GM18858 (cell line): ENCODE measurements around the gene CUTC.
A peak's percentile ranks its signal among the peaks of the same experiment; 100 is the strongest.
"Not testable (repeated sequence)": the region's sequence is repeated elsewhere in the genome, so short reads cannot be mapped to it uniquely, and the experiment has no call there.

Source experiments
- ATAC-seq: cut with Tn5 transposase; IDR thresholded peaks from one replicate; pipeline ENCODE4 v1.9.1; 2021; ENCODE audit not compliant: unreplicated experiment

Gene CUTC, protein sequence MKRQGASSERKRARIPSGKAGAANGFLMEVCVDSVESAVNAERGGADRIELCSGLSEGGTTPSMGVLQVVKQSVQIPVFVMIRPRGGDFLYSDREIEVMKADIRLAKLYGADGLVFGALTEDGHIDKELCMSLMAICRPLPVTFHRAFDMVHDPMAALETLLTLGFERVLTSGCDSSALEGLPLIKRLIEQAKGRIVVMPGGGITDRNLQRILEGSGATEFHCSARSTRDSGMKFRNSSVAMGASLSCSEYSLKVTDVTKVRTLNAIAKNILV

DNA sequence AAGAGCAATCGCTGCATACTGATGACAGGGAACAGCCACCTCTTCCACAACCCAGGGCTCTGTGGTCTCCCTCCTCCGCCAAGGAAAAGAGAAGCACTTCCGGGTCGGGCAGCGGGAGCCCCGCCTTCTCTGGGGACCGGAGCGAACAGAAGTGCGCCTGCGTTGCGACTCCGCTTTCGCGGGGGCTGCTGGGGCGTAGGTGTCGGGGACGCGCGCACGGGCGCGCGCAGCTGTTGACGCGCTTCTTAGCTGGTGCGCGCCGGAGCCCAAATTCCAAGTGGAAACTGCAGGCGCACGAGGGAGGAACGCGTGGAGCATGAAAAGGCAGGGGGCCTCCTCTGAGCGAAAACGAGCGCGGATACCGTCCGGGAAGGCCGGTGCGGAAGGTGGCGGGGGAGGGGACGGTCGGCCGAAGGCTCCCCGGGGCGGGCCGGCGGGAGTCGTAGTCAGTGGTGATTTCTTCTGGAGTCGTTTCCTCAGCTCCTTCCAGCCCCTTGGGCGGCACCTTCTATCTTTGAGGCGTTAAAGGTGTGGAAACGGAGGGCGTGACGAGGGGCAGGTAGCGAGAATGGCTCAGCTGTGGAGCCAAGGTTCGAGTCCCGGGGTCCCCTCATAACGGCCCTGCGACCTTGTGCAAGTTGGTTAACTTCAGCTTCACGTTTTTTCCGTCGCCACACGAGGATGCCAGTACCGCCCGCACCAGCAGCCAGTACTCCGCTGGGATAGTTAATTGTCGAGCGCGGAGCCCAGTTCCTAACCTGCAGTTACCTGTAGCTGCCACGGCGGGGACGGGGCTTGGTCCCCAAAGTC, at the start of gene CUTC, which contains the start of gene COX15:
Gene CUTC (plus strand): TSS at position 202 of the 810 bp plus-strand sequence. CDS start 115 bp downstream, at position 317.
Gene COX15 (minus strand): TSS at position 95 of the 810 bp plus-strand sequence. CDS start 78 bp downstream, at position 17.
- ATAC-seq, result peak; percentile 69

DNA sequence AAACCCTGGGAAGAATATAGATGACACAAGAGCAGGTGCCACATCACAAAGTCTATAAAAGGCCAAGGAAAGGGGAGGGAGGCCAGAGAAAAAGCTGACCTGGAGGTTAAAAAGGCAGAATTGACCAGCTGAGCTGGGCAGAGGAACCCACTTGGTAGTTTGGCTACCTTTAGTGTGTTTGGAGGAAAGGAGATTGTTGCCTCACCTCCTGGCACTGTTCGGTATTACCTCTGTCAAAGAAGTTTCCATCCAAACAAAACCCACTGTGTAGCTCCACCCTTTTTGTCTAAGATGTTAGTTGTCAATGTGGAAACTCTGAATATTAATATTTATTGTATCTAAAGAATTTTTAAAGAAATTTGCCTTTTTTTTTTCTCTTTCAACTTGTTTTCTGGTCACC, 49.3 kb upstream of the CUTC start:
- ATAC-seq, result no peak

GRCh38 chr10:99685597-99685967, 46.5 kb upstream of the CUTC start:
- ATAC-seq, result peak; percentile 87

DNA sequence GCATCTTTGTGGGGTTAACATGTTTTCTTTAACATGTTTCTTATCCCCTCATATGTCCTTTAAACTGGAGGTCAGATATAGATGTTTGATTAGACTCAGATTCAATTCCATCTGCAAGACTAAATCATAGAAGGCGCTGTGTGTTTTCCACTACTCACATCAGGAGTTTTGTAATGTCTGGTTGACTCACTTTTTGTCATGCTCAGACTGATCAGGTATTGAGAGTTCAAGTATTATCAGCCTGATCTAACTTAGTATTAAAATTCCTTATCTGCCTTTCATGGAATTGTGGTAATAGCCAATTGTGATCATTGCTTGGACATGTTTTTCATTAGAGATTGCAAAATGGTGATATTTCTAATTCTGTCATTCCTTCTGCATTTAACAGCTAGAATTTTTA, 42.6 kb upstream of the CUTC start:
- no peak for ATAC-seq

GRCh38 chr10:99693933-99694583, 38.0 kb upstream of the CUTC start:
- ATAC-seq, result no peak

DNA sequence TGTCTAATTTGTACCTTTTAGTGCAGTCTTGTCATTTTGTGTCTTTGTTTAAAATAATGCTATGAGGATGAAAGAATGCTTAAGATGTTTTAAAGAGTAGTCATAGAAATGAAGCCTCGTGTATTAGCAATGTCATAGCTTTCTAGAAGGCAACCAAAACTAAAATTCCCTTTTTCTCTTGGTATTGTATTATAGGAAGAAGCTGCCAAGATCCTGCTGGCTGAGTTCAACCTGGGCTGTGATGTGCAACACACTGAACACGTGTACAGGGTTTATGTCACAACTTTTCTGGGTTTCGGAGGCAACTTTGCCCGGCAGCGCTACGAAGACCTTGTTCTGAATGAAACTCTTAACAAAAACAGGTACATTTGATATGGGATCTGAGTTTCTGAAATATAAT, 36.3 kb upstream of the CUTC start:
- no peak for ATAC-seq

- ATAC-seq, result no peak
These were observed 33.4 kb upstream of the CUTC start for GRCh38 chr10:99698504-99699080.

DNA sequence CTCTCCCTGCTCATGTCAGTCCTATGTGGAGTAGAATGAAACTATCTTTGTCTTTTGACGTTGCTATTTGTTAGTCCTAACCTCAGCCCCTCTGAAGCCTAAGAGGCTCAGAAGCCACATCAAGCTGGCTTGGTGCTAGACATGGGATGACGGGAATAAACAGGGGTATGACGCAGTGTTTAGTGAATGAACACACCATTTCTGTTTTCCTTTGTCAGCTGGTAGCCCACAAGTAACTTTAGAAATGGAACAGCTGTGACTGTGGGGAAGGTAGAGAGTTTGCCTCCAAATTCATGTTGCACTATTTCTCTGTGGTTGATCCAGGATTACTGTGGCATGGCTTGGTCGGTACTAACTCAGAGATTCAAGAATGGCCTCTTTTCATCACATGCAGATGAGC, 31.4 kb upstream of the CUTC start:
- ATAC-seq, result no peak

GRCh38 chr10:99708428-99709012, 23.5 kb upstream of the CUTC start:
- no peak for ATAC-seq

- ATAC-seq, result peak; percentile 64
These were observed 22.4 kb upstream of the CUTC start for GRCh38 chr10:99709480-99710229.

DNA sequence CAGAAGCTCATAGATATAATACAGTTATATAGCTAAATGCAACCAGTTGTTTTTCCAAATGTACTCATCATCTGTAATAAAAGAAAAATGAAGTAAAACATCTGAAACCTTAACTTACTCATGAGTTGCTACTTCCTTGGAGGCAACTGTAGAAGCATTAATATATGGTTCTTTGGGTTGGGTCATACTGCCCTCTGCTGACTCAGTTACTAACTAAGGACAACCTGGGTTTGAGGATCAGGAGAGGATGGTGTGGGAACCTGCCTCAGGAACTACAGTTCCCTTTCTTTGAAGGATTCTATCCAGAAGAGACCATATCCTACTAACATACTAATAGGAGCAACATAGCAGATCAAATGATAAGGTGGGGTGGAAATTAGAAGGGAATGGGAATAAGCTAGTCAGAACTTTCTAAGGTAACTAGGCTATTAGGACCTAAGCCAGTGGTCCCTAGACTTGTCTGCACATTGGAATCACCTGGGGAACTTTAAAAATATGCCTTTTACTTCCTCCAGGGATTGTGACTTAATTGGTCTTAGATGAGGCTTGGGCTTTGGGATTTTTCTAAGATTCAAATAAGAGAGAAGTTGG, 20.8 kb upstream of the CUTC start:
- no peak for ATAC-seq

DNA sequence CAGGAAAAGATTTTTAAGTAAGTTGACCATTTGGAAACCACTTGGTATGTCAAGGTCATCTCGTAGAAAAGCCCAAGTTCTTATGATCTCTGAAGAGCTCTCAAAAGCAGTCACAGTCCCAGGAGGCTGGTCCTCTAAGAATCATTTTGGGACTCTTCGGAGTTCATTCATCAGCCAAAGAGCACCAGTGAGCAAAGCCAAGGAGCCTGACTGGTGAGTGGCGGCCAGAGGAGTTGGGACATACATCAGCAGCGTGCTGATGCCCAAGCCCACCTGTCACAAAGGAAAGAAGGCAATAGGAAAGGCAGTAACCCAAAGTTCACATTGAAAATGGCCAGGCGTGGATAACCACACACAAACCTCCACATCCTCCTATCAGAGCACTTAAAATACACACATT, 17.6 kb upstream of the CUTC start:
- no peak for ATAC-seq

DNA sequence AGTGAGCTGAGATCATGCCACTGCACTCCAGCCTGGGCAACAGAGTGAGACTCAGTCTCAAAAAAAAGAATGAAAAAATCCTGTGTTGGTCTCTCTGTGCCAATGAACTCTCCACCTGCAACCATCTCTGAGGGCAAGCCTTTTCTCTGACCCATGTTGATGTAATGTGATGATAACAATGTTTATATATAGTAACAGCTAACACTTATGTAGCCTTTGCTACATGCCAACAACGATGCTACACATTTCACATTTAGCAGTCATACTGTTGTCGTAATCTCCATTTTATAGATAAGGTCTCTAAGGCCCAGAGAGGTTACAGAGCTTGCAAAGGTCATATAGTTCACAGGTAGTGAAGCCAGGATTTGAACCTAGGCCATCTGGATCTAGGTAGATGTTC, 11.6 kb upstream of the CUTC start:
- ATAC-seq, result no peak

DNA sequence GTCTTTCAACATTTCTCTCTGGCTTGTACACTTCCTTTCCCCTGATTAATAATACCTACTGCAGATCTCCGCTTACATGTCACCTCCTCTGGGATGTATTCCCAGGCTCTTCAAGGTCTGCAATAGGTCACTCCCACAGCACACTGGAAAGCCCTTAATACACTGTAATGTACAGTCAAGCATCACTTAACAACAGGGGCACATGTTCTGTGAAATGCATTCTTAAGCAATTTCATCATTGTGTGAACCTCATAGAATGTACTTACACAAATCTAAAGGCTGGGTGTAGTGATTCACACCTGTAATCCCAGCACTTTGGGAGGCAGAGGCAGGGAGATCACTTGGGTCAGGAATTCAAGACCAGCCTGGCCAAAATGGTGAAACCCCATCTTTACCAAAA, 2.0 kb upstream of the CUTC start:
- no peak for ATAC-seq

- no peak for ATAC-seq
These were observed 565 bp upstream of the CUTC start for GRCh38 chr10:99731306-99732032.

DNA sequence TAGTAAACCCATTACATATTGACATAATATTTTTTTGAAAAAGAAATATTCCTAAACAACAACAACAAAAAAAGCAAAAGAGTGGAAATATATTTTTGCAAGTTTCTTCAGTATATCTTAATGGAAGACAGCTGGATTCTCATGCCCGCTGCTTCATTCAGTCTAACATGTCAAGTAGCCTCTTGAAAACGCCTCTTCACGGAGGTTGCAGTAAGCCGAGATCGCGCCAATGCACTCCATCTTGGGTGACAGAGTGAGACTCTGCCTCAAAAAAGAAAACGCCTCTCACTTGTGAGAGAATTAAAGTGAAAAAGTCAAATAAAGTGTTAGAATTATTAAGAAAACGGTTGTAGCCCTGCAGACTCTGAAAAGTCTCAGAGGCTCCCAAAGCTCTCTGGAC, 1.3 kb downstream of the CUTC start:
- ATAC-seq, result no peak

GRCh38 chr10:99734111-99734510, 2.1 kb downstream of the CUTC start:
- not testable (repeated sequence) for ATAC-seq

- no peak for ATAC-seq
These were observed 8.2 kb downstream of the CUTC start for GRCh38 chr10:99740260-99740659.

- ATAC-seq, result no peak
These were observed 9.0 kb downstream of the CUTC start for GRCh38 chr10:99740933-99741559.
